ENCODE measurements around the gene IRF3.

IRF3 gene

GRCh38 chr19:49665351-49666119, at the start of gene IRF3, which contains the start of gene BCL2L12:
IRF3 (minus strand) TSS chr19:49665857; CDS start chr19:49664838, 1,019 bp downstream.
BCL2L12 (plus strand) TSS chr19:49665933; CDS start chr19:49666693, 760 bp downstream.
- Mint-ChIP-seq H3K9me3 (no peaks in the 10 kb centered on the region), H3K4me3 (peak within 1 kb of the TSS; percentile 97), H3K27me3 (no peaks in the 10 kb centered on the region), H3K4me1 (peaks cover 27 to 54% of the 10 kb centered on the region in 2 donors), H3K27ac (peak within 1 kb of the TSS; percentile 93), H3K36me3 (peaks cover 27 to 48% of the 10 kb centered on the region in 2 donors)
- ATAC-seq (replicated peaks) (peak; percentile 90 to 94), DNase-seq (peak; percentile 97)

- DNase-seq = no peak
- Mint-ChIP-seq H3K27me3 (peaks cover 17 to 37% of the 10 kb centered on the region in 2 donors), H3K36me3 (peaks cover 0 to 3% of the 10 kb centered on the region in 2 donors), H3K27ac (no peak overlapping the region), H3K4me1 (peaks cover 4 to 12% of the 10 kb centered on the region in 2 donors), H3K9me3 (peaks cover 4% of the 10 kb centered on the region in 2 donors), H3K4me3 (no peak overlapping the region)
- ATAC-seq (replicated peaks) = no peak
Observed at GRCh38 chr19:49713236-49713845, 47.7 kb upstream of the IRF3 start.

- H3K27me3 Mint-ChIP-seq = peaks cover 17 to 37% of the 10 kb centered on the region in 2 donors
- no peak for DNase-seq
- no peaks in the 10 kb centered on the region for H3K36me3 Mint-ChIP-seq
- peaks cover under 1 to 5% of the 10 kb centered on the region in 2 donors for H3K4me1 Mint-ChIP-seq
- H3K27ac Mint-ChIP-seq = no peak overlapping the region
- H3K9me3 Mint-ChIP-seq = peaks cover 4% of the 10 kb centered on the region in 2 donors
- H3K4me3 Mint-ChIP-seq = no peak overlapping the region
- no peak for ATAC-seq (replicated peaks)
Observed at GRCh38 chr19:49712397-49712859, 46.8 kb upstream of the IRF3 start.

GRCh38 chr19:49710372-49710951, 44.8 kb upstream of the IRF3 start:
- Mint-ChIP-seq H3K36me3 (no peaks in the 10 kb centered on the region), H3K27me3 (peaks cover 17 to 42% of the 10 kb centered on the region in 2 donors), H3K4me1 (no peaks in the 10 kb centered on the region), H3K4me3 (no peak overlapping the region), H3K9me3 (peaks cover 4% of the 10 kb centered on the region in 2 donors), H3K27ac (no peak overlapping the region)
- ATAC-seq (replicated peaks) (no peak), DNase-seq (no peak)

- H3K9me3 Mint-ChIP-seq = peaks cover 4% of the 10 kb centered on the region in 2 donors
- ATAC-seq (replicated peaks) = no peak
- no peak overlapping the region for H3K4me3 Mint-ChIP-seq
- no peaks in the 10 kb centered on the region for H3K36me3 Mint-ChIP-seq
- peaks cover 16 to 33% of the 10 kb centered on the region in 2 donors for H3K27me3 Mint-ChIP-seq
- H3K4me1 Mint-ChIP-seq = no peaks in the 10 kb centered on the region
- no peak for DNase-seq
- H3K27ac Mint-ChIP-seq = no peak overlapping the region
Observed at GRCh38 chr19:49705919-49706318, 40.3 kb upstream of the IRF3 start.

GRCh38 chr19:49704888-49705642, 39.4 kb upstream of the IRF3 start:
- Mint-ChIP-seq H3K4me1 (no peaks in the 10 kb centered on the region), H3K4me3 (no peak overlapping the region), H3K27ac (no peak overlapping the region), H3K9me3 (peaks cover 4% of the 10 kb centered on the region in 2 donors), H3K27me3 (peaks cover 20 to 29% of the 10 kb centered on the region in 2 donors), H3K36me3 (no peaks in the 10 kb centered on the region)
- no peak for ATAC-seq (replicated peaks)
- DNase-seq = no peak

GRCh38 chr19:49701271-49701786, 35.7 kb upstream of the IRF3 start:
- Mint-ChIP-seq H3K27ac (no peak overlapping the region), H3K4me1 (no peaks in the 10 kb centered on the region), H3K36me3 (no peaks in the 10 kb centered on the region), H3K9me3 (no peaks in the 10 kb centered on the region), H3K27me3 (peaks cover 11 to 20% of the 10 kb centered on the region in 2 donors), H3K4me3 (no peak overlapping the region)
- DNase-seq (no peak), ATAC-seq (replicated peaks) (no peak)

- no peak overlapping the region for H3K4me3 Mint-ChIP-seq
- DNase-seq (no peak), ATAC-seq (replicated peaks) (peak in 1 of 2 donors; percentile 31)
- H3K27ac Mint-ChIP-seq = no peak overlapping the region
- H3K27me3 Mint-ChIP-seq = peaks cover 11 to 20% of the 10 kb centered on the region in 2 donors
- no peaks in the 10 kb centered on the region for H3K9me3 Mint-ChIP-seq
- no peaks in the 10 kb centered on the region for H3K36me3 Mint-ChIP-seq
- no peaks in the 10 kb centered on the region for H3K4me1 Mint-ChIP-seq
Observed at GRCh38 chr19:49700563-49700962, 34.9 kb upstream of the IRF3 start.

GRCh38 chr19:49699364-49699763, 33.7 kb upstream of the IRF3 start:
- Mint-ChIP-seq H3K4me3 (no peak overlapping the region), H3K9me3 (no peaks in the 10 kb centered on the region), H3K27me3 (peaks cover 11 to 24% of the 10 kb centered on the region in 2 donors), H3K4me1 (no peaks in the 10 kb centered on the region), H3K36me3 (no peaks in the 10 kb centered on the region), H3K27ac (no peak overlapping the region)
- ATAC-seq (replicated peaks) = no peak
- no peak for DNase-seq

GRCh38 chr19:49696865-49697264, 31.2 kb upstream of the IRF3 start:
- DNase-seq (no peak), ATAC-seq (replicated peaks) (no peak)
- Mint-ChIP-seq H3K9me3 (no peaks in the 10 kb centered on the region), H3K27me3 (peaks cover 20 to 46% of the 10 kb centered on the region in 2 donors), H3K4me3 (no peak overlapping the region), H3K27ac (no peak overlapping the region), H3K36me3 (no peaks in the 10 kb centered on the region), H3K4me1 (no peaks in the 10 kb centered on the region)

GRCh38 chr19:49696115-49696514, 30.5 kb upstream of the IRF3 start:
- no peaks in the 10 kb centered on the region for H3K36me3 Mint-ChIP-seq
- H3K27me3 Mint-ChIP-seq = peaks cover 21 to 45% of the 10 kb centered on the region in 2 donors
- no peak overlapping the region for H3K27ac Mint-ChIP-seq
- H3K4me3 Mint-ChIP-seq = no peak overlapping the region
- no peaks in the 10 kb centered on the region for H3K9me3 Mint-ChIP-seq
- DNase-seq = no peak
- peaks cover 0 to 2% of the 10 kb centered on the region in 2 donors for H3K4me1 Mint-ChIP-seq
- ATAC-seq (replicated peaks) = no peak

- no peak overlapping the region for H3K4me3 Mint-ChIP-seq
- no peaks in the 10 kb centered on the region for H3K9me3 Mint-ChIP-seq
- peaks cover 24 to 35% of the 10 kb centered on the region in 2 donors for H3K36me3 Mint-ChIP-seq
- peaks cover 29 to 52% of the 10 kb centered on the region in 2 donors for H3K27me3 Mint-ChIP-seq
- H3K27ac Mint-ChIP-seq = peak overlapping the region; percentile 37
- DNase-seq (no peak), ATAC-seq (replicated peaks) (no peak)
- H3K4me1 Mint-ChIP-seq = peaks cover 25 to 36% of the 10 kb centered on the region in 2 donors
Observed at GRCh38 chr19:49692147-49692506, 26.5 kb upstream of the IRF3 start.

- ATAC-seq (replicated peaks) = peak; percentile 34 to 48
- no peaks in the 10 kb centered on the region for H3K9me3 Mint-ChIP-seq
- no peak for DNase-seq
Observed at GRCh38 chr19:49691243-49692146, 25.8 kb upstream of the IRF3 start.

More at GRCh38 chr19:49691243-49692146, 25.8 kb upstream of the IRF3 start:
- Mint-ChIP-seq H3K4me1 (peaks cover 28 to 40% of the 10 kb centered on the region in 2 donors), H3K36me3 (peaks cover 27 to 39% of the 10 kb centered on the region in 2 donors), H3K27ac (peak overlapping the region; percentile 37), H3K4me3 (peak overlapping the region; percentile 73 to 76), H3K27me3 (peaks cover 29 to 47% of the 10 kb centered on the region in 2 donors)
